T-cell (primary cell): ENCODE results near the gene IL11. TPM values are rescaled to one million over a fixed set of nuclear protein-coding genes. Genes with fewer than 3 reads are reported as not detected.
"Not testable (repeated sequence)": the region's sequence is repeated elsewhere in the genome, so short reads cannot be mapped to it uniquely, and the experiment has no call there.

Experiments used
- ATAC-seq, 4 experiments: fragments of 200-7000 bp in 3 of 4; fragments of 150-1000 bp in 1 of 4; cut with Tn5 transposase; replicated peaks in 1 of 4; 1 replicate in 3 of 4; 2 replicates in 1 of 4; pipeline ENCODE4 v1.10.0; 2021; ENCODE audit warnings: moderate library complexity in 3 of 4, mild to moderate bottlenecking in 2 of 4, moderate number of reproducible peaks in 1 of 4
- CTCF ChIA-PET, 2 donors: fragments of 300-600 bp; sonication (Branson Sonifier 250); formaldehyde crosslinking; loops; one replicate each; lab custom pipeline; 2022; ENCODE audit warnings: antibody characterized with exemption in 2 of 2; lab: Charles Lee
- POLR2A ChIA-PET, 2 donors: fragments of 300-600 bp; sonication (Branson Sonifier 250); formaldehyde crosslinking; loops; one replicate each; lab custom pipeline; 2022; ENCODE audit warnings: antibody characterized with exemption in 2 of 2; lab: Charles Lee
- DNase-seq, 35 experiments: peaks; one replicate each; pipeline versions ENCODE4 v3.0.0 to v3.0.0-alpha.2; 2013 to 2023
- H3K27ac ChIP-seq: one replicate; pipeline ENCODE4 v1.5.1; 2013; ENCODE audit warnings: low read length
- H3K27me3 ChIP-seq, 2 experiments: replicated peaks in 1 of 2; 1 replicate in 1 of 2; 2 replicates in 1 of 2; pipeline versions ENCODE4 v1.6.1 to v1.7.0; 2013; ENCODE audit warnings: low read length in 1 of 2, mixed read lengths in 1 of 2; ENCODE audit not compliant: control insufficient read depth in 2 of 2, insufficient read depth in 2 of 2; ENCODE audit errors: extremely low read depth in 1 of 2
- H3K36me3 ChIP-seq, 2 donors: 1 replicate in 1 of 2; 2 replicates in 1 of 2; pipeline versions ENCODE4 v1.6.1 to v1.7.0; 2013; ENCODE audit warnings: low read length in 1 of 2; ENCODE audit not compliant: control insufficient read depth in 2 of 2, insufficient read depth in 1 of 2; ENCODE audit errors: extremely low read depth in 1 of 2
- H3K4me1 ChIP-seq, 2 experiments: 1 replicate in 1 of 2; 2 replicates in 1 of 2; pipeline versions ENCODE4 v1.6.1 to v1.7.0; 2013; ENCODE audit warnings: low read length in 2 of 2, mixed read lengths in 1 of 2; ENCODE audit not compliant: insufficient read depth in 2 of 2, control insufficient read depth in 1 of 2; ENCODE audit errors: extremely low read depth in 1 of 2
- H3K4me3 ChIP-seq, 2 donors: 1 replicate in 1 of 2; 2 replicates in 1 of 2; pipeline versions ENCODE4 v1.5.1 to v1.7.0; 2013; ENCODE audit warnings: mild to moderate bottlenecking in 2 of 2, low read length in 1 of 2, moderate library complexity in 1 of 2; ENCODE audit not compliant: control insufficient read depth in 1 of 2; ENCODE audit errors: extremely low read depth in 1 of 2
- H3K9me3 ChIP-seq: 2 replicates; pipeline ENCODE4 v1.7.0; 2013
- H3K27ac Mint-ChIP-seq, 2 donors: one replicate each; pipeline ENCODE4 v1.8.0; 2020 to 2021; ENCODE audit warnings: mild to moderate bottlenecking in 2 of 2, mixed read lengths in 2 of 2
- H3K27me3 Mint-ChIP-seq, 2 donors: one replicate each; pipeline ENCODE4 v1.8.0; 2021 to 2022; ENCODE audit warnings: mixed read lengths in 2 of 2
- H3K36me3 Mint-ChIP-seq: one replicate; pipeline ENCODE4 v1.8.0; 2021; ENCODE audit warnings: mixed read lengths
- H3K4me1 Mint-ChIP-seq, 3 donors: one replicate each; pipeline ENCODE4 v1.8.0; 2020 to 2022; ENCODE audit warnings: mixed read lengths in 3 of 3, mild to moderate bottlenecking in 1 of 3
- H3K4me3 Mint-ChIP-seq, 3 donors: one replicate each; pipeline ENCODE4 v1.8.0; 2020 to 2022; ENCODE audit warnings: mild to moderate bottlenecking in 3 of 3, mixed read lengths in 3 of 3, moderate library complexity in 3 of 3
- H3K9me3 Mint-ChIP-seq, 3 donors: one replicate each; pipeline ENCODE4 v1.8.0; 2020 to 2022; ENCODE audit warnings: mixed read lengths in 3 of 3
- WGBS: methylation state at CpG from one replicate; pipeline ENCODE4 v1.1.5; 2013; ENCODE audit warnings: missing lambda C conversion rate; ENCODE audit not compliant: insufficient coverage; 5-methylcytosine and 5-hydroxymethylcytosine counted together
- total RNA-seq, 35 experiments: library from RNA in 6 of 35; stranded (reverse) in 6 of 35; fragments of 120-200 nt in 1 of 35; gene quantifications; one replicate each; pipeline versions ENCODE4 v1.2.1 to v1.2.4 and lab custom pipeline; 2013 to 2026

Gene IL11
- total RNA-seq, 5 donors from 2014 or later (not counting 1 experiment from before 2014, with no cell fraction given), result 0.53 to 0.96 TPM; not detected in 3

DNA sequence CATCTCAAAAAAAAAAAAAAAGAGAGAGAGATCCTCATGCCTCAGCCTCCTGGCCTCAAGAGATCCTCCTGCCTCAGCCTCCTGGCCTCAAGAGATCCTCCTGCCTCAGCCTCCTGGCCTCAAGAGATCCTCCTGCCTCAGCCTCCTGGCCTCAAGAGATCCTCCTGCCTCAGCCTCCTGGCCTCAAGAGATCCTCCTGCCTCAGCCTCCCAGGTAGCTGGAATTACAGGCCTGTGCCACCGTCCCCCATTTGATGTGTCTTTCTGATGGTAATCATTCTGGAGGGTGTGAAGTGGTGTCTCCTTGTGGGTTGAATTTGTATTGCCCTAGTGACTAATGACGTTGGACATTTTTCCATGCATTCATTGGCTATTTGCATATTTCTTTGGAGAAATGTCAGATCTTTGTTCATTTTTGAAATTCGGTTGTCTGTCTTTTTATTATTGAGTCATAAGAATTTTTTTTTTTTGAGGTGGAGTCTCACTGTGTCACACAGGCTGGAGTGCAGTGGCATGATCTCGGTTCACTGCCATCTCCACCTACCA, 41.4 kb downstream of the IL11 start:
- H3K9me3 Mint-ChIP-seq, H3K27ac Mint-ChIP-seq, H3K4me3 ChIP-seq, POLR2A ChIA-PET, H3K4me1 ChIP-seq, H3K27ac ChIP-seq, H3K4me3 Mint-ChIP-seq, H3K9me3 ChIP-seq, ATAC-seq, H3K4me1 Mint-ChIP-seq, H3K36me3 ChIP-seq, H3K36me3 Mint-ChIP-seq, CTCF ChIA-PET: not testable (repeated sequence)
- peaks cover 0 to 31% of the 10 kb centered on the region in 2 experiments for H3K27me3 ChIP-seq
- no CpG with 5 or more reads among the region's 4 CpGs for WGBS
- peaks cover 0 to 18% of the 10 kb centered on the region in 2 donors for H3K27me3 Mint-ChIP-seq
- DNase-seq, result peak in 1 of 35 experiments; percentile 29

GRCh38 chr19:55325172-55325571, 45.1 kb downstream of the IL11 start, which contains the start of gene TMEM150B:
Gene TMEM150B, minus strand, starts transcription at chr19:55325341. Its CDS starts 4,305 bp downstream, at chr19:55321036.
- Mint-ChIP-seq H3K9me3 (no peaks in the 10 kb centered on the region), H3K27ac (no peak within 1 kb of the TSS), H3K4me1 (no peaks in the 10 kb centered on the region), H3K36me3 (no peaks in the 10 kb centered on the region), H3K4me3 (no peak within 1 kb of the TSS), H3K27me3 (peaks cover 5 to 23% of the 10 kb centered on the region in 2 donors)
- Histone ChIP-seq H3K4me3 (no peak within 1 kb of the TSS), H3K9me3 (no peaks in the 10 kb centered on the region), H3K36me3 (no peaks in the 10 kb centered on the region), H3K27me3 (peaks cover 0 to 33% of the 10 kb centered on the region in 2 experiments), H3K4me1 (no peaks in the 10 kb centered on the region), H3K27ac (no peak within 1 kb of the TSS)
- no peak for ATAC-seq
- ChIA-PET CTCF (no interaction called here), POLR2A (interaction anchor here in 1 of 2 donors (0.7 kb wide), 1 partner anchor 48 kb away, joined by 4 read pairs; no protein-coding TSS in a partner anchor)
- no peak for DNase-seq
- WGBS, result 18% methylated on average over 4 of the region's 14 CpGs

- Histone ChIP-seq H3K36me3 (no peaks in the 10 kb centered on the region), H3K9me3 (no peaks in the 10 kb centered on the region), H3K4me1 (no peaks in the 10 kb centered on the region), H3K27me3 (peaks cover 0 to 36% of the 10 kb centered on the region in 2 experiments), H3K4me3 (no peak overlapping the region), H3K27ac (no peak overlapping the region)
- Mint-ChIP-seq H3K9me3 (no peaks in the 10 kb centered on the region), H3K4me1 (no peaks in the 10 kb centered on the region), H3K4me3 (no peak overlapping the region), H3K27me3 (peaks cover 5 to 23% of the 10 kb centered on the region in 2 donors), H3K27ac (no peak overlapping the region), H3K36me3 (no peaks in the 10 kb centered on the region)
- no peak for DNase-seq
- ChIA-PET POLR2A (no interaction called here), CTCF (no interaction called here)
- no peak for ATAC-seq
- 86% methylated on average over 2 of the region's 6 CpGs for WGBS
Observed at GRCh38 chr19:55324662-55325061, 45.6 kb downstream of the IL11 start.

- H3K27me3 ChIP-seq, result peaks cover 0 to 33% of the 10 kb centered on the region in 2 experiments
- no peak overlapping the region for H3K27ac ChIP-seq
- WGBS, result 65% methylated on average over 10 of the region's 12 CpGs
- H3K36me3 Mint-ChIP-seq, result no peaks in the 10 kb centered on the region
- H3K4me3 Mint-ChIP-seq, result no peak overlapping the region
- POLR2A ChIA-PET, result no interaction called here
- H3K4me3 ChIP-seq, result no peak overlapping the region
- DNase-seq (no peak), ATAC-seq (no peak)
- H3K9me3 ChIP-seq, result no peaks in the 10 kb centered on the region
- H3K4me1 Mint-ChIP-seq, result no peaks in the 10 kb centered on the region
- no peaks in the 10 kb centered on the region for H3K36me3 ChIP-seq
- no peak overlapping the region for H3K27ac Mint-ChIP-seq
- CTCF ChIA-PET, result no interaction called here
- H3K27me3 Mint-ChIP-seq, result peaks cover 5 to 19% of the 10 kb centered on the region in 2 donors
- no peaks in the 10 kb centered on the region for H3K9me3 Mint-ChIP-seq
- no peaks in the 10 kb centered on the region for H3K4me1 ChIP-seq
Observed at GRCh38 chr19:55322204-55322885, 47.9 kb downstream of the IL11 start.

- WGBS, result 21% methylated on average over 2 of the region's 9 CpGs
- Mint-ChIP-seq H3K36me3 (no peaks in the 10 kb centered on the region), H3K4me1 (no peaks in the 10 kb centered on the region), H3K27ac (no peak overlapping the region), H3K27me3 (peaks cover 5 to 19% of the 10 kb centered on the region in 2 donors), H3K4me3 (no peak overlapping the region), H3K9me3 (no peaks in the 10 kb centered on the region)
- ChIA-PET POLR2A (no interaction called here), CTCF (interaction anchor here in 1 of 2 donors (0.5 kb wide), 1 partner anchor 16 kb away, joined by 3 read pairs; no protein-coding TSS in a partner anchor)
- Histone ChIP-seq H3K9me3 (no peaks in the 10 kb centered on the region), H3K4me3 (no peak overlapping the region), H3K4me1 (no peaks in the 10 kb centered on the region), H3K27ac (no peak overlapping the region), H3K36me3 (no peaks in the 10 kb centered on the region), H3K27me3 (peaks cover 0 to 33% of the 10 kb centered on the region in 2 experiments)
- ATAC-seq (no peak), DNase-seq (no peak)
Observed at GRCh38 chr19:55321466-55322137, 48.7 kb downstream of the IL11 start.

DNA sequence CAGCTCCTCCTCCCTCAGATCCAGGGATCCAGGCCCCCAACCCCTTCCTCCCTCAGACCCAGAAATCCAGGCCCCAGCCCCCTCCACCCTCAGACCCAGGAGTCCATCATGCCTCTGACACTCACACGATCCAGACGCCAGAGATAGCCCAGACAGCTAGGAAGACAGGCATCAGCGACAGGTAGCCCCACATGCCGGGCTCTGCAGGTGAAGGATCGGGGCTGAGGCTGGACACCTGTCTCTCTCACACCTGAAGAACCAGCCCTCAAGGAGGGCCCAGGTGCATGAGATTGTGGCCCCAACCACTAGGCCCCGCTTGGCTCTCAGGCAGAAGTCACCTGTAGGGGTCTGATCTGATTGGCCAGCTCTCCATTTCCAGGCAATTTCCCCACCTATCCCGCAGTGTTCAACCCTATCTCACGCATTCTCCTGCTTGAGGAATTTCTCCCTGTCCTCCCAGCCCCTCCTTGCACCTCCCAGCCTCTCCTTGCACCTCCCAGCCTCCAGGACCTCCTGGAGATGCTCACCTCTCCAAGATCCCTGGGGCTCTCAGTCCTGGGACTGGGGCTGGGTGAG, 49.3 kb downstream of the IL11 start:
- H3K9me3 Mint-ChIP-seq, result no peaks in the 10 kb centered on the region
- POLR2A ChIA-PET, result no interaction called here
- H3K9me3 ChIP-seq, result no peaks in the 10 kb centered on the region
- no peaks in the 10 kb centered on the region for H3K4me1 ChIP-seq
- CTCF ChIA-PET, result interaction anchor here in 1 of 2 donors (0.5 kb wide), 1 partner anchor 17 kb away, joined by 3 read pairs; no protein-coding TSS in a partner anchor
- H3K36me3 ChIP-seq, result no peaks in the 10 kb centered on the region
- H3K27me3 Mint-ChIP-seq, result peaks cover 5 to 16% of the 10 kb centered on the region in 2 donors
- H3K27me3 ChIP-seq, result peaks cover 0 to 33% of the 10 kb centered on the region in 2 experiments
- no peak overlapping the region for H3K4me3 Mint-ChIP-seq
- DNase-seq (no peak), ATAC-seq (no peak)
- no peaks in the 10 kb centered on the region for H3K4me1 Mint-ChIP-seq
- 85% methylated on average over 8 of the region's 8 CpGs for WGBS
- H3K4me3 ChIP-seq, result no peak overlapping the region
- no peak overlapping the region for H3K27ac Mint-ChIP-seq
- H3K27ac ChIP-seq, result no peak overlapping the region
- H3K36me3 Mint-ChIP-seq, result no peaks in the 10 kb centered on the region
